ENCODE measurements around the gene DYNC2I2.

The DYNC2I2 gene

DNA sequence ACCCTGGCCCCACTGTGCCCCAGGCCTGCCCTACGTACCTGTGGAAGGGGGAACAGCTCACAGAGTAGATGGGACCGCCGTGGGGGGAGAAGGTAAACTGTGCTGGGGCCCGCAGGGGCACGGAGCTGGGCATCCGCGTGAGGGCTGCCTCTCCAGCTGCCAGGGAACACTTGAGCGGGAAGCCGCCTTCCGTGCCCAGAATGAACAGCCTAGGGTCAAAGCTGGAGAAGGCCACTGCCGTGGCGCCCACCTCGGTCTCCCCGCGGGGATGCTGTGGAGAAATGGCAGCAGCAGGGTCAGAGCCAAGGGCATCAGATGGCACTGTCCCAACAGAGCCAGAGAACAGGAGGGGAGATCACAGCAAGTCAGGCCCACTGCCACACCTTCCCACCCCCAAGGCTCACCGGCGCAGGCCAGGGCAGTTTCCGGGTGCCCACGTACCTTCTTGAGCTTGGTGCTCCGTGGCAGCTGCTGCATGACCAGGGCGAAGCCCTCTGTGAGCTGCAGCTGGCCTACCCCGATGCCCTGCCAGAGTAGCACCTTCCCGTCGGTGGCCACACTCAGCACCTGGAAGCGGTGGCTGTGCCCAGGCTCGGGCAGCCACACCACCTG is 21.9 kb downstream of the DYNC2I2 start:
- Mint-ChIP-seq H3K27me3 (no peaks in the 10 kb centered on the region), H3K27ac (no peak overlapping the region), H3K4me3 (no peak overlapping the region), H3K9me3 (ENCODE audit: low read depth) (no peaks in the 10 kb centered on the region), H3K4me1 (ENCODE audit: low read depth) (no peaks in the 10 kb centered on the region), H3K36me3 (no peaks in the 10 kb centered on the region)

DNA sequence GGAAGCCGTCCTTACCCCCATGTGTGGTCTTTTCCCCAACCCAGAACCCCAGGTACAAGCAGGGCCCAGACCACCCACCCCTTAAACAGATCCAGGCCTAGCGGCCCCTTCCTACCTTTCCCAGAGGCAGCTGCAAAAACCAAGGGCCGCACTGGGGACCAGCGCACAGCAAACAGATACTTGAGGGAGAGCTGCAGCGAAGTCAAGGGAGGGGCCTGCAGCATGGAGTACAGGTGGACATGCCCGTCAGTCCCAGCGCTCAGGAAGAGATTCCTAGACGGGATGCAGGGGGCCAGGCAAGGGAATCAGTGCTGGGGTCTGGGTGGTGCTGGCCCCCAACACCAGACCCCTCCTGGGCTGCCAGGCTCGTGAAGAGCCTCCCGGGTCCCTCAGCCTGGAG is 22.5 kb downstream of the DYNC2I2 start:
- no peaks in the 10 kb centered on the region for H3K9me3 Mint-ChIP-seq (ENCODE audit: low read depth)
- H3K36me3 Mint-ChIP-seq: no peaks in the 10 kb centered on the region
- no peak overlapping the region for H3K4me3 Mint-ChIP-seq
- no peak overlapping the region for H3K27ac Mint-ChIP-seq
- H3K4me1 Mint-ChIP-seq (ENCODE audit: low read depth): no peaks in the 10 kb centered on the region
- no peaks in the 10 kb centered on the region for H3K27me3 Mint-ChIP-seq

DNA sequence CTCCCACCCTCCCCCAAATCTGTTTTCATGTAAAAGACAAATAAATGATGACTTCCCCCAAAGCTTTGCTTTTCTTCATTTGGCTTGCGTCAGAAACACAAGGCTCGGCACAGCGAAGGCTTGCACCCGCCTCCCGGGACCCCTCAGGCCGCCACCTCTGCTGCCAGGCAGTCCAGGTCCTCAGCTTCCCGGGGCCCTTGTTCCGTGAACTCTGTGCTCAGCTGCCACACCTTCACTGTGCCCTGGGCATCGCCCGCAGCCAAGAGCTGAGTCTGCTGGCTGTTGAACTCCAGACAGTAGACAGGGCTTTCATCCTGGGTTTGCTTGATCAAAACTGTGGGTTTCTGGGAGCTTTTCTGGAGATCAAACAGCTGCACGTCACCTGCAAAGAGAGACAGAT is 23.0 kb downstream of the DYNC2I2 start:
- H3K4me3 Mint-ChIP-seq: no peak overlapping the region
- no peaks in the 10 kb centered on the region for H3K36me3 Mint-ChIP-seq
- H3K9me3 Mint-ChIP-seq (ENCODE audit: low read depth): no peaks in the 10 kb centered on the region
- H3K27ac Mint-ChIP-seq: no peak overlapping the region
- no peaks in the 10 kb centered on the region for H3K27me3 Mint-ChIP-seq
- H3K4me1 Mint-ChIP-seq (ENCODE audit: low read depth): no peaks in the 10 kb centered on the region

DNA sequence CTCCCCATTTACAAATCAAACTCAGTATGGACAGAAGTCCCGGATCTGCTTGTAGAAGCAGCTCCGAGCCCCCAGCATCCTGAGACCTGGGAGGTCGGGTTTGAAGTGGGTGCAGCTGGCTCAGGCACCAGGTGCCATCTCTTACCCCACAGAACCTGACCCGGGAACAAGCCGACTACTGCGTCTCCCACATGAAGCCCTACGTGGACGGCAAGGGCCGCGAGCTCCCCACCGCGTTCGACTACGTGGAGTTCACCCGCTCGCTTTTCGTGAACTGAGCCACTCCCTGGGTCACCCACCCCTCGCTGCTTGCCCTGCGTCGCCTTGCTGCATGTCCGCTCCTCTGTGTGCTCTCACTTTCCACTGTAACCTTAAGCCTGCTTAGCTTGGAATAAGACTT is 23.6 kb downstream of the DYNC2I2 start:
- Mint-ChIP-seq H3K4me1 (ENCODE audit: low read depth) (no peaks in the 10 kb centered on the region), H3K36me3 (no peaks in the 10 kb centered on the region)

DNA sequence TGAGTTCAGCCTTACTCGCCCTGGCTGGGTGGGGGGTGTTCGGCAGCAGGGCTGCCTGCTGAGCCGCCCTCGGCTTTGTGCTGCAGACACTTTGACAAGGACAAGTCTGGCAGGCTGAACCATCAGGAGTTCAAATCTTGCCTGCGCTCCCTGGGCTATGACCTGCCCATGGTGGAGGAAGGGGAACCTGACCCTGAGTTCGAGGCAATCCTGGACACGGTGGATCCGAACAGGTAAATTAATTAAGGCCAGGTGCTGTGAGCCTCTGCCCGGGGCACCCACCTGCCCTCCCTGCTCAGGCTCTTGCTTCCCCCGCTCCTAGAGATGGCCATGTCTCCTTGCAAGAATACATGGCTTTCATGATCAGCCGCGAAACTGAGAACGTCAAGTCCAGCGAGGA is 24.2 kb downstream of the DYNC2I2 start:
- Mint-ChIP-seq H3K36me3 (no peaks in the 10 kb centered on the region), H3K9me3 (ENCODE audit: low read depth) (no peaks in the 10 kb centered on the region), H3K27ac (no peak overlapping the region), H3K27me3 (no peaks in the 10 kb centered on the region), H3K4me3 (no peak overlapping the region), H3K4me1 (ENCODE audit: low read depth) (no peaks in the 10 kb centered on the region)

More for the DNA sequence above, 23.6 kb downstream of the DYNC2I2 start:
- no peak overlapping the region for H3K27ac Mint-ChIP-seq
- H3K4me3 Mint-ChIP-seq: no peak overlapping the region
- no peaks in the 10 kb centered on the region for H3K9me3 Mint-ChIP-seq (ENCODE audit: low read depth)
- H3K27me3 Mint-ChIP-seq: no peaks in the 10 kb centered on the region

DNA sequence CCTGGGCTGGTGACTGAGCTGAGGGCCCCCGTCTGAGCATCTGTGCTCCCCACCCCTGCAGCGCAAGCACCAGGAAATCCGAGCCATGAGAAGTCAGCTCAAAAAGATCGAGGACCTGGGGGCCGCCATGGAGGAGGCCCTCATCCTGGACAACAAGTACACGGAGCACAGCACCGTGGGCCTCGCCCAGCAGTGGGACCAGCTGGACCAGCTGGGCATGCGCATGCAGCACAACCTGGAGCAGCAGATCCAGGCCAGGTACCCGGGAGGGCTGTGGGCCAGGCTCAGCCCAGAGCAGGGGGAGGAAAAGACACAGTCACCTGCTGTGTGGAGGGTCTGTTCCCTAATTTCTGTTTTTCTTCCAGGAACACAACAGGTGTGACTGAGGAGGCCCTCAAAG is 24.6 kb downstream of the DYNC2I2 start:
- H3K4me3 Mint-ChIP-seq: no peak overlapping the region
- no peak overlapping the region for H3K27ac Mint-ChIP-seq
- H3K27me3 Mint-ChIP-seq: no peaks in the 10 kb centered on the region
- H3K36me3 Mint-ChIP-seq: no peaks in the 10 kb centered on the region
- H3K9me3 Mint-ChIP-seq (ENCODE audit: low read depth): no peaks in the 10 kb centered on the region
- H3K4me1 Mint-ChIP-seq (ENCODE audit: low read depth): no peaks in the 10 kb centered on the region

DNA sequence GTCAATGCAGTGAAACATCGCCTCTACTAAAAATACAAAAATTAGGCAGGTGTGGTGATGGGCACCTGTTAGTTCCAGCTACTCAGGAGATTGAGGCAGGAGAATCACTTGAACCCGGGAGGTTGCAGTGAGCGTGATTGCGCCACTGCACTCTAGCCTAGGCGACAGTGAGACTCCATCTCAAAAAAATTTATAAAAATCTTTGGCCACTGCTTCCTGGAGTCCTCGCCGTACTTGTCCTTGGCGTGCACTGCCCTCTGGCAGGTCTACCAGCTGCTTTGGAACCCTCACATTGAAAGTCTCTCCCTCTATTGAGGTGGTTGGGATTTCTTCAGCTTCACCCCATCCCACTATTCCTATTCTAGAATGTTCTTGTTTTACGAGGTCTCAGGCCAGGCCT is 25.0 kb downstream of the DYNC2I2 start:
- H3K27me3 Mint-ChIP-seq: no peaks in the 10 kb centered on the region
- no peaks in the 10 kb centered on the region for H3K36me3 Mint-ChIP-seq
- no peak overlapping the region for H3K27ac Mint-ChIP-seq
- H3K9me3 Mint-ChIP-seq (ENCODE audit: low read depth): no peaks in the 10 kb centered on the region
- H3K4me1 Mint-ChIP-seq (ENCODE audit: low read depth): no peaks in the 10 kb centered on the region
- no peak overlapping the region for H3K4me3 Mint-ChIP-seq

DNA sequence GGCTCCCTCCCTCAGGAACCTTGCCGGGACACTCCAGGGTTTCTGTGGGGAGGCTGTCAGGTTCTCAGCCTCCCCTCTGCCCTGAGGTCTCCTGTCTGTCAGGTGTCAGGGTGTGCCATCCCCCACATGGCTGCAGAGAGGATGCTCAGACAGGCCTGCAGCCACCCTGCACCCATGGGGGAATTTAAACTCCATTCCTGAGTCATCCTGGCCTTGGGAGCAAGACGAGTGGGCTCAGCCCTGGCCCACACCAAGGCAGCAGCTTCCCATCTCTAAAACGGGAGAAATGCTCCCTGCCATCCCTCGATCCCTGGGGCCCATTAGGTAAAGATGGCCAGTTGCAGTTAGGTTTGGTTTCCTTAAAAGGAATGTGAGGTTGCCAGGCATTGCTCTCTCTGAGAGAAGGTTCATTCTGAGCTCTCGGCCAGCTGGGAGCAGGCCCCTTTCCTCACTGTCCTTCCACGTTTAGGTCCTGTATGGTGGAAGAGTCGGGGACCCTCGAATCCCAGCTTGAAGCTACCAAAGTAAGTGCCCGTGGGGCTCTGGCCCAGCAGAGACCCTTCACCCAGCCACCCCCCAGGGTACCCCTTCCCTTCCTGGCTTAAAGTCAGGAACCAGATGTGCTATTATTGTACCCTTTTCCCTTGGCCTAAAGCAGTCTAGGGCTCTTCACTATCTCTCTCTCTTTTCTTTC is 26.6 kb downstream of the DYNC2I2 start:
- Mint-ChIP-seq H3K4me1 (ENCODE audit: low read depth) (no peaks in the 10 kb centered on the region), H3K9me3 (ENCODE audit: low read depth) (no peaks in the 10 kb centered on the region), H3K36me3 (peaks cover 2% of the 10 kb centered on the region), H3K27me3 (no peaks in the 10 kb centered on the region), H3K27ac (no peak overlapping the region), H3K4me3 (no peak overlapping the region)

DNA sequence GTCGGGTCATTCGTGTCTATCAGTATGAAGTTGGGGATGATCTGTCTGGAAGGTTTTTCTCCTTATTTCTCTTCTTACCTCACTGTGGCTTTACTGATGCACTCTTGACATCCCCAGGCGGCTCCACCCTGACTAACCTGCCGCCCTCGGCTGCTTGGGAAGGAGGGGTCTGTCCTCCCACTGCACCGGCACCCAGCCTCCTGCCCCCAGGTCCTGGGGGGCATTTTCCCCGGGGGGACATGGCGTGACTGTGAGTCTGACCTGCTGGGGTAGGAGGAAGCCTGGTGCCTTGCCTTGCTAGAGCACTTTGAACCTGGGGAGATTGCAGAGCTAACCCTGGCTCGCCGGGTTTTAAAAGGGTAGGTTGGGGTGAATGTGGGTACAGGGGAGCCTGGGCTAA is 27.5 kb downstream of the DYNC2I2 start:
- peaks cover 2% of the 10 kb centered on the region for H3K36me3 Mint-ChIP-seq
- H3K27ac Mint-ChIP-seq: peak overlapping the region; percentile 66

DNA sequence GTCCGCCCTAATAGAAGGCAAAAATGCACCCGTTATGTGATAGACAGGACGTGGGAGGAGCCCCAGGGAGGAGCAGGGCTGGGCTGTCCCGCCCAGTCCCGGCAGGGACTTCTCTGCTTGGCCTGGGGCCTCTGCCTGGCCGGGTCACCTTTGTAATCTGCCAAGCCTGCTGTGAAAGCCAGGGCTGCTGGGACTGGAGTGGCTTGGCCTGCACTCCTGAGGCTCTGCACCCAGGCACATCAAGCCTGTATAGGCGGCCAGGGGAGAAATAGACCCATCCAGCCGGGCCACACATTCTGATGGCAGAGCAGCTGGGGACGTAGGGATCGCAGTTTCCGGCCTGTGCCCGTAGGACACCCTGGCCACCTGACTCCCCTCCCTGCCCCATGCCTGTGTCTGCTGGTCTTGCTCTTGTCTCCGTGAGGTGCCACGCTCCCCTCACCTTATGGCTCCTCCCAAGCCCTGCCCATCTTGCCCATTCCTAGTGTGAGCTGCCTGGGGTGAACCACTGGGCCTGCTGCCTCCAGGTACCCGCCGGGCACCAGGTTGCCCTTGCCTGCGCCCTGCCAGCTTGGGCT is 28.1 kb downstream of the DYNC2I2 start:
- H3K27me3 Mint-ChIP-seq: no peaks in the 10 kb centered on the region
- H3K4me3 Mint-ChIP-seq: no peak overlapping the region
- H3K27ac Mint-ChIP-seq: no peak overlapping the region
- H3K36me3 Mint-ChIP-seq: peaks cover 2% of the 10 kb centered on the region
- no peaks in the 10 kb centered on the region for H3K4me1 Mint-ChIP-seq (ENCODE audit: low read depth)
- H3K9me3 Mint-ChIP-seq (ENCODE audit: low read depth): no peaks in the 10 kb centered on the region

More for the DNA sequence above, 27.5 kb downstream of the DYNC2I2 start:
- Mint-ChIP-seq H3K4me1 (ENCODE audit: low read depth) (no peaks in the 10 kb centered on the region), H3K9me3 (ENCODE audit: low read depth) (no peaks in the 10 kb centered on the region), H3K27me3 (no peaks in the 10 kb centered on the region), H3K4me3 (no peak overlapping the region)

DNA sequence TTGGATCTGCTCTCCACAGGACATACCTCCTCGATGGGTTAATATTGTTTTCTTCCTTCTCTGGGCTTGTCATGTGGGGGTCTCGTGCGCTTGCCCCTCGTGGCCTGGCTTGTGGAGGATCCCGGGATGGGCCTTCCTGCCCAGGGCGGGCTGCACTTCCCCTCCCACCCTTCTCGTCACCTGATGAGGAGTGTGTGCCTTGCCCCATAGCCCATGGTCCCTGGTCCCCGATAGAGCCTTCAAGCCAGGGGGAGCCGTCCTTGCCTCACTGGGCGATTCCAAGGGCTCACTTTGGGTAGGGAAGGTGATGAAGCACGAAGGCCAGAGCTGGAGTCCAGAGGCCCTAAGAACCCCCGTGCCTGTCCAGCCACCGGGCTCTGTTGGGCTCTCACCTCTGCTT is 28.7 kb downstream of the DYNC2I2 start:
- no peaks in the 10 kb centered on the region for H3K27me3 Mint-ChIP-seq
- H3K9me3 Mint-ChIP-seq (ENCODE audit: low read depth): no peaks in the 10 kb centered on the region
- peaks cover 2% of the 10 kb centered on the region for H3K36me3 Mint-ChIP-seq
- no peak overlapping the region for H3K27ac Mint-ChIP-seq
- H3K4me3 Mint-ChIP-seq: no peak overlapping the region
- no peaks in the 10 kb centered on the region for H3K4me1 Mint-ChIP-seq (ENCODE audit: low read depth)

DNA sequence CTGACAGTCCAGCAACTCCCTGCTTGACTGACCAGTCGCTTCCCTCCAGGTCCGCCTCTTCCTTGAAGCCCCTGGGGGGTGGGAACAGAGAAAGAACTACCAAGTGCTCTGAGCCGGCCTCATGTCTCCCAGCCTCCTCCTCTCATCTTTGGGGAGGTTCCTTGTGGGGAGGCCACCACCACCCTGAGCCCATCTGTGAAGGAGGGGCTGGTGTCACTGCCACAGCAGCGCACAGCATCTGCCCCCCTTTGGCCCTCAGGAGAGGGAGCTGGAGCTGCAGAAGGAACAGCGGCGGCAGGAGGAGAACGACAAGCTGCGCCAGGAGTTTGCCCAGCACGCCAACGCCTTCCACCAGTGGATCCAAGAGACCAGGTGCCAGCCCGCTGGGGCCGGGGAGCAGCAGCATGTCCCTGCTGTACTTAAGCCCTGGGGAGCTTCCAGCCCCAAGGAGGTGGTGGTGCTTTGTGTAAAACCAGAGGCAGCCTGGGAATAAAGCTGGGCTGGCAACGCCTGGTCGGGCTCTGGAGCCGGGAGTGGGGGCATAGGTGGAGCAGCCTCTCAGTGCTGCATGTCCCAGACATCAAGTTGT is 29.4 kb downstream of the DYNC2I2 start:
- no peaks in the 10 kb centered on the region for H3K4me1 Mint-ChIP-seq (ENCODE audit: low read depth)
- peaks cover 2% of the 10 kb centered on the region for H3K36me3 Mint-ChIP-seq
- H3K9me3 Mint-ChIP-seq (ENCODE audit: low read depth): no peaks in the 10 kb centered on the region
- H3K27me3 Mint-ChIP-seq: no peaks in the 10 kb centered on the region
- H3K4me3 Mint-ChIP-seq: no peak overlapping the region
- no peak overlapping the region for H3K27ac Mint-ChIP-seq

DNA sequence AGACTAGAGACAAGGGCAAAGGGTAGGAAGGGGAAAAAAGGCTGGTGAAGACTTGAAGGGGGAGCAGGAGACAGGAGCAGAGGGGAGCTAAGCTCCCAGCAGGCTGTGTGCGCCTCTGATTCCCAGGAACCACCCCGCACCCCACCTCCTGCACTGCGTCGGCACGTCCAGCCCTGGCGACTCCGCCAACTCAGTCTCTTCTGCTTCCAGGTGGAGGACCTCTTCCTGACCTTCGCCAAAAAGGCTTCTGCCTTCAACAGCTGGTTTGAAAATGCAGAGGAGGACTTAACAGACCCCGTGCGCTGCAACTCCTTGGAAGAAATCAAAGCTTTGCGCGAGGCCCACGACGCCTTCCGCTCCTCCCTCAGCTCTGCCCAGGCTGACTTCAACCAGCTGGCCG is 30.5 kb downstream of the DYNC2I2 start:
- no peaks in the 10 kb centered on the region for H3K27me3 Mint-ChIP-seq
- no peaks in the 10 kb centered on the region for H3K4me1 Mint-ChIP-seq (ENCODE audit: low read depth)
- no peak overlapping the region for H3K4me3 Mint-ChIP-seq
- H3K27ac Mint-ChIP-seq: no peak overlapping the region
- peaks cover 2% of the 10 kb centered on the region for H3K36me3 Mint-ChIP-seq
- H3K9me3 Mint-ChIP-seq (ENCODE audit: low read depth): no peaks in the 10 kb centered on the region

DNA sequence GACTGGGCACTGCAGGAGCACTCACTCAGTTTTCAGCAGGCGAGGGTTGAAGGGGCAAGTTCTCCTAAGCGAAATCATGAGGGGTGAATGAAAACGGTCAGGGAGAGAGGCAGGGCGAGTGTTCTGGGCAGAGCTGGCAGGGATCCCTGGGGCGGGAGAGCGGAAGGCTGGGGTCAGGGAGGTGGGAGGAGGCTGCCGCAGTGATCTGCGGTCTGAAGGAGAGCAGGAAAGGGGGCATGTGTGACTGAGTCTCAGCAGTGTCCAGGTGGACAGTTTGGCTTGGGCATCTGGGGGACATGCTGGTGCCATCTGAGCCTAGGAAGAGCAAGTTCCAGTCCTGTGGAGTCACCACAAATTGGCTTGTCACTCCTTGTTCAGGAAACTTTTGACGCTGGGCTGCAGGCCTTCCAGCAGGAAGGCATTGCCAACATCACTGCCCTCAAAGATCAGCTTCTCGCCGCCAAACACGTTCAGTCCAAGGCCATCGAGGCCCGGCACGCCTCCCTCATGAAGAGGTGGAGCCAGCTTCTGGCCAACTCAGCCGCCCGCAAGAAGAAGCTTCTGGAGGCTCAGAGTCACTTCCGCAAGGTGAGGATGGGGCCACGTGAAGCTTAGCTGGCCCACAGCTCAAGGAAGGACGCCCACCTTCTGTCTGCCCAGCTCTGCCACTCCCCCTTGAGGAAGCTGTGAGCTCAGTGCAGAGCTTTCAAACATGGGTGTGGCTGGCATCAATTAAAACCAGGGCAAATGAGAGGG is 31.1 kb downstream of the DYNC2I2 start:
- no peaks in the 10 kb centered on the region for H3K9me3 Mint-ChIP-seq (ENCODE audit: low read depth)
- H3K4me3 Mint-ChIP-seq: no peak overlapping the region
- no peak overlapping the region for H3K27ac Mint-ChIP-seq
- H3K4me1 Mint-ChIP-seq (ENCODE audit: low read depth): no peaks in the 10 kb centered on the region
- H3K27me3 Mint-ChIP-seq: no peaks in the 10 kb centered on the region
- peaks cover 4% of the 10 kb centered on the region for H3K36me3 Mint-ChIP-seq

DNA sequence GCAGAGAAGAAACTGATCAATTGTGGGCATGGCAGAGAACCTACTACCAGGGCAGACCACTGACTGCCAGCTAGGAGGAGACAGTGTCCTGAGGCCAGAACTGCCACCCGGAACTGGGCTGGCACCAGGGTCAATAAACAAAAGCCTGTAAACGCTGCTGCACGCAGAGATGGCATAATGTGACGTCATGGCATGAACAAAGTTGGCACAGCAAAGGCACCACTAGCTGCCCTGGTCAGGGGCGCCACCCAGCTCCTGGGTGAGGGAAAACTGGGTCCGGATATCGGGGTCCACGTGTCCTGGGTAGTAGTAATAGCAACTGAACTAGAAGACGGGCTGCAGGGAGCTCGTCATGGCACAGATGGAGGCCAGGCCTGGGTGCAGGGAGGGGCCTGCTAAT is 32.1 kb downstream of the DYNC2I2 start:
- Mint-ChIP-seq H3K27me3 (no peaks in the 10 kb centered on the region), H3K36me3 (peaks cover 4% of the 10 kb centered on the region), H3K27ac (no peak overlapping the region), H3K9me3 (ENCODE audit: low read depth) (no peaks in the 10 kb centered on the region), H3K4me1 (ENCODE audit: low read depth) (no peaks in the 10 kb centered on the region), H3K4me3 (no peak overlapping the region)
